Islet precursor cell (in vitro differentiated cells): ENCODE results near the gene MED16.
A peak's percentile ranks its signal among the peaks of the same experiment; 100 is the strongest.
"Not testable (repeated sequence)": the region's sequence is repeated elsewhere in the genome, so short reads cannot be mapped to it uniquely, and the experiment has no call there.

Experiments
- DNase-seq: peaks from one replicate; pipeline ENCODE4 v3.0.0-alpha.2; 2018

The MED16 gene

GRCh38 chr19:869245-870177, 23.5 kb downstream of the MED16 start:
- peak; percentile 82 for DNase-seq

- DNase-seq = no peak
These were observed 24.3 kb downstream of the MED16 start for GRCh38 chr19:868458-869244.

- DNase-seq = no peak
These were observed 25.0 kb downstream of the MED16 start for GRCh38 chr19:867855-868457.

GRCh38 chr19:867301-867793, 25.6 kb downstream of the MED16 start:
- DNase-seq = no peak

- DNase-seq = no peak
These were observed 26.2 kb downstream of the MED16 start for GRCh38 chr19:866769-867300.

DNA sequence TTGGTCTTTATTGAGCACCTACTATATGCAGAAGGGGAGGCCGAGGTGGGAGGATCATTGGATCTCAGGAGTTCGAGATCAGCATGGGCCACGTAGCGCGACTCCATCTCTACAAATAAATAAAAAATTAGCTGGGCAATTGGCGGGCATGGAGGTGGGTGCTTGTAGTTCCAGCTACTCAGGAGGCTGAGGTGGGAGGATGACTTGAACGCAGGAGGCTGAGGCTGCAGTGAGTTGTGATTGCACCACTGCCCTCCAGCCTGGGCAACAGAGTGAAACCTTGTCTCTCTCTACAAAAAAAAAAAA, 29.7 kb downstream of the MED16 start:
- DNase-seq = no peak

DNA sequence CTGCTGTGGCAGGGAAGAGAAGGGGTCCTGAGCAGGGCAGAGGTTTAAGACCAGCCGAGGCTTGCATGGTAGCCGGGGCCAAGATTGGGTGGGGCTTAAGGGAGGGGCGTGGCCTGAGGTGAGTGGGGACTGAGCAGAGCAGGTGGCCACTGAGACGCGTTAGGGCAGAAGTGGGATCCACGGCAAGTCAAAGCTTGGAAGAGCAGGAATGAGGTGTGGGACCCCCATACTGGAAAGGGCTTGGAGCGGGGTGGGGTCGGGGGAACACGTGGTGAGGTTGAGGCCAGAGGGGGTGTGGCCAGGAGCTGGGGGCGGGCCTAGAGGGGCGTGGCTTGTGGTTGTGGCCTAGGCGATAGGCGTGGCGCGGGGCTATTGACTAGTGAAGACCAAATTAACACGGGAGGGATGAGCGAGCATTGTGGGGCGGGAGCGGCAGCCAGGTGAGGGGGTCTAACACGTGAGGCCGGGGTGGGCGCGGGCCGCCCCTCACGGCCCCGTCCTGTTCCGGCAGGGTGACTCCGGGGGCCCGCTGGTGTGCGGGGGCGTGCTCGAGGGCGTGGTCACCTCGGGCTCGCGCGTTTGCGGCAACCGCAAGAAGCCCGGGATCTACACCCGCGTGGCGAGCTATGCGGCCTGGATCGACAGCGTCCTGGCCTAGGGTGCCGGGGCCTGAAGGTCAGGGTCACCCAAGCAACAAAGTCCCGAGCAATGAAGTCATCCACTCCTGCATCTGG, 30.2 kb downstream of the MED16 start:
- peak; percentile 71 for DNase-seq

DNA sequence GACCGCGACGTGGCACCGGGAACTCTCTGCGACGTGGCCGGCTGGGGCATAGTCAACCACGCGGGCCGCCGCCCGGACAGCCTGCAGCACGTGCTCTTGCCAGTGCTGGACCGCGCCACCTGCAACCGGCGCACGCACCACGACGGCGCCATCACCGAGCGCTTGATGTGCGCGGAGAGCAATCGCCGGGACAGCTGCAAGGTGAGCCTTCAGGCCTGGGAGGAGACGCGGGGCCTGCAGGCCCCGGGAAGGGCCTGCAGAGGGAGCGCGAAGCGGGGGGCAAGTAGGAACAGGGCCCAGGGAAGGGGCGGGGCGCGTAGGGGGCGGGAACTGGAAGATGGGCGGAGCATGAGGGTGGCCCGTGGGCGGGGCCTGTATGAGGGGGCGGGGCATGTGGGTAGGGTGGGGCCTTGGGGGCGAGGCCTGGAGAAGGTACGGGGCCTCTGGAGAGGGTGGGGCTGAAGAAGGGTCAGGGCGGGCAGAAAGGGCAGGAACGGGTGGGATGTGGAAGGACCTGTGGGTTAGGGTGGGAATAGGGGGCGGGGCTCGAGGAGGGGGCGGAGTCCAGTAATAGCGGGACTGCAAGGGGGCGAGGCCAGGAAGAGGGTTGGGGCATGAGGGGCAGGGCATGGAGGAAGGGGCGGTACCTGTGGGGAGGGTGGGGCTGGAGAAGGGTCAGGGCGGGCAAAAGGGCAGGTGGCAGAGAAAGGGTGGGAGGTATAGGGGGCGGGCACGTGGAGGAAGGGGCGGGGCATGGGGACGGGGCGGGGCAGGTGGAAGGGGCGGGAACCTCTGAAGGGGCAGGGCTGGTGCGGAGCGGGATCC, 31.0 kb downstream of the MED16 start:
- DNase-seq = peak; percentile 84

DNA sequence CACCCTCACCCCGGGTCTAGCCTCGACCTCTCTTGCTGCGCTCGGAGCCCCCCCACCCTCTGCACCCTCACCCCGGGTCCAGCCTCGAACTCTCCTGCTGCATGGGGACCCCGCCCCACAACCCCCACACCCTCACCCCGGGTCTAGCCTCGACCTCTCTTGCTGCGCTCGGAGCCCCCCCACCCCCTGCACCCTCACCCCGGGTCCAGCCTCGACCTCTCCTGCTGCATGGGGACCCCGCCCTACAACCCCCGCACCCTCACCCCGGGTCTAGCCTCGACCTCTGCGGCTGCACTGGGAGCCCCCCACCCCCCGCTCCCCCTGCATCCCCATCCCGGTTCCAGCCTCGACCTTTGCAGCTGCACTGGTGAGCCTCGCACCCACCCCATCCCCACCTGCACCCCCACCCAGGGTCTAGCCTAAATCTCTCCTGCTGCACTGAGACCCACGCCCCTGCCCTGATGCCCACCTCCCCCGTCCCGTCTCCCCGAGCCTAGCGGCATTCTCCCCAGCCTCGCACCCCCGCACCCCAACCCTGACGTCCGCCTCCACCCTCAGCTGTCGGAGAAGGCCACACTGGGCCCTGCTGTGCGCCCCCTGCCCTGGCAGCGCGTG, 31.7 kb downstream of the MED16 start:
- DNase-seq = no peak

DNA sequence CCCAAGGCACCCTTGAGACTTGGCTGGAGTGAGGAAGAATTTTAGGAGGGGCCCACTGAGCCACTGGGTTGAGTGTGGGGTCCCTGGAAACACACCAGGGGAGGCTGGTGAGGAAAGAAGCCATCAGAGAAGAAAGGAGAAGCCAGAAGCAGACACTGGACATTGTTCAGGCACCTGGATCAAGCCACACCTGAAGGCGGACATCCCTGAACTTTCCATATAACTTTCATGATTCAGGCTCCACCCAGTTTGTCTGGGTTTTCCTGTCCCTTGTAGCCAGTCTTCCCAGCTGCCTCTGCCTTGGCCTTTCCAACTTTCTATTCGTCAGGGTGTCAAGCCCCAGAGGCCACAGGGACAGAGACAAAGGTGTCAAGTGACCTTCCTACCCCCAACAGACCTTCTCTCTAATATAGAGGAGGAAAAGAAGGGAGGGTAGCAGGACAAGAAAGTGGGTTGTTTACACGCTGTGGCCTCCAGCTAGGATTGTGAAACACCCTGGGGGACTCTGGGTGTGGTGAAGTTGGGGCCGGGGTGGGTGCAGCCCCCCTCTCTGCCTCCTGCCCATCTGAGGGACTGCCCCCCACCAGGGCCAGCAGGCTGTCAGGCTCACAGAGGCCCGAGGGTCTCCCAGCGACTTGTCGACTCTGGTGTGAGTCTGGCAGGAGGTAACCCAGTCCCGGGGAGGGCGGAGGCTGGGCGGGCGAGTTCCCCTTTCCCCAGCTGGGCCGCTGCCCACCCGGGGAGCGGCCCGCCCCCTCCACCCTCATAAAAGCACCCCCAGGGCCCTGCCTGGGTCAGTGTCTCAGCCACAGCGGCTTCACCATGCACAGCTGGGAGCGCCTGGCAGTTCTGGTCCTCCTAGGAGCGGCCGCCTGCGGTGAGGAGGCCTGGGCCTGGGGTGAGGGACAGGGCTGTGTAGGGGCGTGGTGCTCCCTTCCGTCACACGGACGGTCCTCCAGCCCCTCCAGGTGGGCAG, 33.8 kb downstream of the MED16 start, which contains the start of gene CFD:
TSS of gene CFD (plus strand) at position 797 of the 976 bp plus-strand sequence. CDS start at position 823, 26 bp downstream.
- no peak for DNase-seq

- DNase-seq = no peak
These were observed 34.7 kb downstream of the MED16 start for GRCh38 chr19:858284-858683.

- no peak for DNase-seq
These were observed 37.3 kb downstream of the MED16 start for GRCh38 chr19:855566-856120.

- DNase-seq = no peak
These were observed 37.8 kb downstream of the MED16 start for GRCh38 chr19:855142-855541.

GRCh38 chr19:854549-854948, 38.4 kb downstream of the MED16 start:
- no peak for DNase-seq

GRCh38 chr19:853614-854220, 39.3 kb downstream of the MED16 start:
- not testable (repeated sequence) for DNase-seq

DNA sequence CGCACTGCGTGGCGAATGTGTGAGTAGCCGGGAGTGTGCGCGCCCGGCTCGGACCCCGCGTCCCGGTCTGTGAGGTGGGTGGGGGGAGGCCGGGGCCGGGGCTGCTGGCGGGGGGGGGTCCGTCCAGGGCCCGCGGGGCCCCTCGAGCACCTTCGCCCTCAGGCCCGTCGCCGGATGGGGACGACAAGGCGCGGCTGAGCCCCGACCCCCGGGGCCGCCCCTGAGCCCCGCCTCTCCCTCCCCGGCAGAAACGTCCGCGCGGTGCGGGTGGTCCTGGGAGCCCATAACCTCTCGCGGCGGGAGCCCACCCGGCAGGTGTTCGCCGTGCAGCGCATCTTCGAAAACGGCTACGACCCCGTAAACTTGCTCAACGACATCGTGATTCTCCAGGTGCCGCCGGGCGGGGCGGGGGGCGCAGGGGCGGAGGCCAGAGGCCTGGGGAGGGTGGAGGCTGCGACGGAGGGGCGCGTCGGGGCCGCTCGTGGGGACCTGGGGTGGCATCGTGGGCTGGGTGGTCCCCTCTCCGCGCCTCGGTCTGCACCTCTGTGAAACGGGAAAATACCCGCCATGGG, 39.9 kb downstream of the MED16 start:
- DNase-seq = no peak

DNA sequence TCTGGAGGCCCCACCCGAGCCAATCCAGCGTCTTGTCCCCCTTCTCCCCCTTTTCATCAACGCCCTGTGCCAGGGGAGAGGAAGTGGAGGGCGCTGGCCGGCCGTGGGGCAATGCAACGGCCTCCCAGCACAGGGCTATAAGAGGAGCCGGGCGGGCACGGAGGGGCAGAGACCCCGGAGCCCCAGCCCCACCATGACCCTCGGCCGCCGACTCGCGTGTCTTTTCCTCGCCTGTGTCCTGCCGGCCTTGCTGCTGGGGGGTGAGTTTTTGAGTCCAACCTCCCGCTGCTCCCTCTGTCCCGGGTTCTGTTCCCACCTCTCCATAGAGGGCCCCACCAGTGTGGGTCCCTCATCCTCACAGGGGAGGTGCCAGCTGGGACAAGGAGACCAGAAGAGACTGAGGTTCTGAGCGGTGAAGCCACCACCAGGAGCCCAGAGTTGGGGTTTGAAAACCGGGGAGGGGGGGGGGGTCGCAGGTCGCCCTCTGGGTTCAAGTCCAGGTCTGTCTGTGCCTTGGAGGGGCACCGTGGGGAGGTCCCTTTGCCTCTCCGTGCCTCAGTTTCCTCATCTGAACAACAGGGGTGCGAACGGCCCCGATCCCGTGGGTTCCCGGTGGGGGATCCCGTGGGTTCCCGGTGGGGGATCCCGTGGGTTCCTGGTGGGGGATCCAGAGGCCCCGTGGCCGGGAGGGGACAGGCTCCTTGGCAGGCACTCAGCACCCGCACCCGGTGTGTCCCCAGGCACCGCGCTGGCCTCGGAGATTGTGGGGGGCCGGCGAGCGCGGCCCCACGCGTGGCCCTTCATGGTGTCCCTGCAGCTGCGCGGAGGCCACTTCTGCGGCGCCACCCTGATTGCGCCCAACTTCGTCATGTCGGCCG, 40.6 kb downstream of the MED16 start, which contains the start of gene ELANE:
TSS of gene ELANE (plus strand) at position 168 of the 878 bp plus-strand sequence. CDS start at position 194, 26 bp downstream.
- DNase-seq = no peak
